Measurements from ENCODE around the gene INTS11. TPM values are rescaled to one million over a fixed set of nuclear protein-coding genes. Genes with fewer than 3 reads are reported as not detected.

INTS11 gene
- total and polyA plus RNA-seq, 2 of the 8 experiments (the other 6 are each of a cell fraction or from before 2014, with no cell fraction given), result 113 to 243 TPM

GRCh38 chr1:1354271-1355247 lies 30.1 kb upstream of the INTS11 start (continued):
- TF ChIP-seq KDM4A (IDR thresholded peaks at IDR 0.05; ENCODE audit: low read depth, low read length, severe bottlenecking) (peak; percentile 39), EZH2 (IDR thresholded peaks at IDR 0.05; ENCODE audit: low read depth, low read length, severe bottlenecking) (peak; percentile 76), GABPA (IDR thresholded peaks at IDR 0.05; ENCODE audit: borderline replicate concordance, insufficient read depth, low read length) (no peak)

Measured in H1 (cell line).